OCI-LY7 (cell line): Measurements from ENCODE around the gene ATP5F1E. TPM values are rescaled to one million over a fixed set of nuclear protein-coding genes. Genes with fewer than 3 reads are reported as not detected.

ENCODE experiments used
- BruUV-seq: library from RNA; stranded (reverse); fragments of 400-500 nt; replicated peaks from 2 replicates; lab custom pipeline; 2021; lab: Mats Ljungman, UMichigan
- CTCF ChIA-PET: fragments of 300-600 bp; sonication (Branson Sonifier 250); formaldehyde crosslinking; loops from one replicate; lab custom pipeline; 2022; ENCODE audit warnings: antibody characterized with exemption; ENCODE audit not compliant: unreplicated experiment; lab: Charles Lee
- POLR2A ChIA-PET: fragments of 300-600 bp; sonication (Branson Sonifier 250); formaldehyde crosslinking; loops from one replicate; lab custom pipeline; 2022; ENCODE audit warnings: antibody characterized with exemption; lab: Charles Lee
- DNase-seq: peaks from one replicate; pipeline ENCODE4 v3.0.0-alpha.2; 2015; ENCODE audit warnings: low spot score
- H2AFZ ChIP-seq: fragments of 200-600 bp; sonication (generic), shearing (Covaris generic); 2 replicates; pipeline ENCODE4 v1.6.1; 2014; ENCODE audit warnings: mild to moderate bottlenecking, antibody characterized with exemption, low read length, moderate library complexity
- H3K27ac ChIP-seq: fragments of 200-600 bp; sonication (generic); 2 replicates; pipeline ENCODE4 v1.5.1; 2014; ENCODE audit warnings: mixed run types, low read depth, mild to moderate bottlenecking, moderate library complexity, low read length, inconsistent platforms; ENCODE audit not compliant: poor library complexity, severe bottlenecking
- H3K36me3 ChIP-seq: fragments of 200-600 bp; sonication (generic); 2 replicates; pipeline ENCODE4 v1.6.1; 2014; ENCODE audit warnings: mild to moderate bottlenecking, antibody characterized with exemption, low read length, moderate library complexity, mixed read lengths; ENCODE audit not compliant: insufficient read depth
- H3K4me1 ChIP-seq: fragments of 200-600 bp; sonication (generic); 2 replicates; pipeline ENCODE4 v1.5.1; 2014; ENCODE audit warnings: mild to moderate bottlenecking, low read length; ENCODE audit not compliant: insufficient read depth, poor library complexity, severe bottlenecking
- H3K4me2 ChIP-seq: fragments of 200-600 bp; sonication (generic); 2 replicates; pipeline ENCODE4 v1.6.1; 2014; ENCODE audit warnings: mild to moderate bottlenecking, low read length
- H3K4me3 ChIP-seq: fragments of 200-600 bp; sonication (generic); 2 replicates; pipeline ENCODE4 v1.5.1; 2014; ENCODE audit warnings: mild to moderate bottlenecking, low read depth, low read length; ENCODE audit not compliant: poor library complexity, severe bottlenecking
- H3K79me2 ChIP-seq: fragments of 200-600 bp; sonication (generic); 2 replicates; pipeline ENCODE4 v1.6.1; 2016; ENCODE audit warnings: low read depth, mild to moderate bottlenecking, low read length, moderate library complexity, mixed read lengths; ENCODE audit not compliant: insufficient read depth
- H3K9me2 ChIP-seq: fragments of 200-600 bp; sonication (generic); 2 replicates; pipeline ENCODE4 v1.6.1; 2016; ENCODE audit warnings: mild to moderate bottlenecking, low read length, mixed read lengths; ENCODE audit not compliant: insufficient read depth
- H3K9me3 ChIP-seq: fragments of 200-600 bp; sonication (generic); 2 replicates; pipeline ENCODE4 v1.6.1; 2014; ENCODE audit warnings: mild to moderate bottlenecking, mixed run types, low read length, mixed read lengths
- H4K20me1 ChIP-seq: fragments of 200-600 bp; sonication (generic); 2 replicates; pipeline ENCODE4 v1.6.1; 2014; ENCODE audit warnings: mild to moderate bottlenecking, antibody characterized with exemption, low read length, moderate library complexity, mixed read lengths; ENCODE audit not compliant: insufficient read depth
- EZH2phosphoT487 ChIP-seq: fragments of 200-600 bp; sonication (generic); IDR thresholded peaks from 2 replicates; pipeline ENCODE4 v1.6.1; 2018; ENCODE audit warnings: low read depth, borderline replicate concordance, mild to moderate bottlenecking, mixed run types, antibody characterized with exemption, low read length, moderate library complexity, mixed read lengths
- intact Hi-C: fragments of 100-400 bp; cut with micrococcal nuclease; formaldehyde crosslinking; loops from one replicate; pipeline ENCODE4 v1.10.0; 2022; ENCODE audit not compliant: unreplicated experiment
- total RNA-seq, 2 experiments: library from RNA; depleted of rRNA in 1 of 2; stranded (reverse); fragments of >200 nt in 1 of 2; shearing (Covaris generic) in 1 of 2; gene quantifications; 2 replicates each; pipeline ENCODE4 v1.2.3, GENCODE V29; 2014 to 2022
- TF ChIP-seq, protein P1 (sequence below): fragments of 200-600 bp; sonication (generic); conservative IDR thresholded peaks from 2 replicates; pipeline ENCODE4 v1.5.1; 2014; ENCODE audit warnings: mild to moderate bottlenecking, antibody characterized with exemption, low read length, moderate library complexity, mixed read lengths

Gene ATP5F1E
- total RNA-seq, 2 experiments from 2014 or later = 42.4 to 67.2 TPM

DNA sequence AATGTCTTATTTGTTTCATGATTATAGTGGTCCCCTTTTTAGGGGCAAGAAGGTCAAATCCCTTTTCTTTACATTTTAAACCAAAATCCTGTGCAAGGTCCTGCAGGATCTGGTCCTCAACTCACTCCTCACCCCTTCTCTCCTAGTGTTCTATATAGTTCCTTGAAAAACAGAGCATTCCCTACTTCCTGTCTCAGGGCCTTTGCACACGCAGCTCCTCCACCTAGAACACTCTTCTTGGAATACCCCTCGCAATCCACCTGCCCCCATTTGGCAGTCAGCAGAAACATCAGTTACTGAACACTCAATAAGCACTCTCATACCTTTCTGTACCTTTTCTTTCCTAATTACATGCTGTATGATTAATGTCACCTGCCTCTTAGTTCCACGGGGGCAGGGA is 3.2 kb upstream of the ATP5F1E start:
- Histone ChIP-seq H3K4me2 (no peak overlapping the region), H3K4me1 (peaks cover 49% of the 10 kb centered on the region), H3K36me3 (peaks cover 86% of the 10 kb centered on the region), H3K9me2 (no peaks in the 10 kb centered on the region), H3K9me3 (no peaks in the 10 kb centered on the region), H3K79me2 (peaks cover 64% of the 10 kb centered on the region), H4K20me1 (peaks cover 31% of the 10 kb centered on the region; the same call in 1 of the 2 replicates), H3K27ac (no peak overlapping the region), H2AFZ (no peak overlapping the region), H3K4me3 (no peak overlapping the region)
- no TSS peak for BruUV-seq
- POLR2A ChIA-PET = no interaction called here
- TF ChIP-seq EZH2phosphoT487 = no peak
- TF ChIP-seq, protein P1, sequence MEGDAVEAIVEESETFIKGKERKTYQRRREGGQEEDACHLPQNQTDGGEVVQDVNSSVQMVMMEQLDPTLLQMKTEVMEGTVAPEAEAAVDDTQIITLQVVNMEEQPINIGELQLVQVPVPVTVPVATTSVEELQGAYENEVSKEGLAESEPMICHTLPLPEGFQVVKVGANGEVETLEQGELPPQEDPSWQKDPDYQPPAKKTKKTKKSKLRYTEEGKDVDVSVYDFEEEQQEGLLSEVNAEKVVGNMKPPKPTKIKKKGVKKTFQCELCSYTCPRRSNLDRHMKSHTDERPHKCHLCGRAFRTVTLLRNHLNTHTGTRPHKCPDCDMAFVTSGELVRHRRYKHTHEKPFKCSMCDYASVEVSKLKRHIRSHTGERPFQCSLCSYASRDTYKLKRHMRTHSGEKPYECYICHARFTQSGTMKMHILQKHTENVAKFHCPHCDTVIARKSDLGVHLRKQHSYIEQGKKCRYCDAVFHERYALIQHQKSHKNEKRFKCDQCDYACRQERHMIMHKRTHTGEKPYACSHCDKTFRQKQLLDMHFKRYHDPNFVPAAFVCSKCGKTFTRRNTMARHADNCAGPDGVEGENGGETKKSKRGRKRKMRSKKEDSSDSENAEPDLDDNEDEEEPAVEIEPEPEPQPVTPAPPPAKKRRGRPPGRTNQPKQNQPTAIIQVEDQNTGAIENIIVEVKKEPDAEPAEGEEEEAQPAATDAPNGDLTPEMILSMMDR = no peak
- CTCF ChIA-PET = no interaction called here
- DNase-seq = no peak
- intact Hi-C loops = no loop called here

DNA sequence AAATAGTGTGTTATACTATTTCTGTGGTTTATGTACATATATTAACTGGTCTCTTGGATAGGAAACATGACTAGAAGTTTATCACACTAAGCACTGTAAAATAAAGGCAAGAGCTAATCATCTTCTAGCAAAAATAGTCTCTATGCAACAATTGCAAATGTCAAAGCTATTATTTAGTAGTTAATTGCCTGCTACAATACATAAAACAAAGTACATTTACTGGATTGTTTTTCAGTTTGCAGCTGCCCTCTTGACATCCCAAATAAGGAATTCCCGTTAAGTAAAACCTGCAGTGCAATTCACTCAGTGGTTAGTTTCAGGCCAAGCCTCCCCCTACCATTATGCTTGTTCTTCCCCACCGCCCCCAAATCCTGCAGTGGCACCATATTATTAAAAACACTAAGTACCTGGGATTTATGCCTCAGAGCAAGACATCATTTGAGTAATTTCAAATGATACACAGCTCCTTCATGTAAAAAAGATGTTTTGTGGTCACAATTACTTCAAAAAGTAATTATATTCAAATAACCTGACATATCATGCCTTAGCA is 1.6 kb upstream of the ATP5F1E start:
- BruUV-seq = no TSS peak
- H3K9me3 ChIP-seq = no peaks in the 10 kb centered on the region
- TF ChIP-seq, protein P1 = no peak
- TF ChIP-seq EZH2phosphoT487 = no peak
- intact Hi-C loops = loop anchor here (2.0 to 5.0 kb wide), 2 partner anchors 126 to 141 kb away; no protein-coding TSS in a partner anchor
- no peaks in the 10 kb centered on the region for H3K9me2 ChIP-seq
- no peak overlapping the region for H3K4me3 ChIP-seq
- peaks cover 64% of the 10 kb centered on the region for H3K79me2 ChIP-seq
- peaks cover 36% of the 10 kb centered on the region for H4K20me1 ChIP-seq
- POLR2A ChIA-PET = interaction anchor here (0.6 to 4.3 kb wide), 8 partner anchors 8 to 147 kb away, joined by 3 to 32 read pairs (median 4); partner anchors contain the start of gene PRELID3B
- H3K4me1 ChIP-seq = peaks cover 49% of the 10 kb centered on the region
- peak overlapping the region; percentile 4 for H3K27ac ChIP-seq
- no peak overlapping the region for H2AFZ ChIP-seq
- peak overlapping the region; percentile 73 for H3K4me2 ChIP-seq
- no peak for DNase-seq
- CTCF ChIA-PET = no interaction called here
- peaks cover 87% of the 10 kb centered on the region for H3K36me3 ChIP-seq

DNA sequence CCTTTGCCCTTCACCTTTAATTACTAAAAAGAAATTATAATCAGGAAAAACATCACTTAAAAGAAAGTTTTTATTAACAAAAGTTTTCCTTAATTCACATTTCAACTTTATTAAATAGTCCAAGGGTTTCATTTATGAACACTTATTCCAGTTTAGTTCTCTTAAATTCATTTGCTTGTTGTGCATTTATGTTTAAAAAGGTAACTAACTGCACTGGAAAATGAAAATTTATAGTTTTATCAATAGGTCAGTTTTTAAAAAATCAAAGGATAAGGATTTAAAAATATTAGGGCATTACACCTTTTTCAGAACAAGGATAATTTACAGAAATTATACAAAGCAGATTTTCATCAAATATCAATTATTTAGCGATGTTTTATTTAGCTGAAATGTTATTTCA is 958 bp upstream of the ATP5F1E start:
- no TSS peak for BruUV-seq
- H2AFZ ChIP-seq = no peak overlapping the region; the same call in 1 of the 2 replicates

More for the DNA sequence above, 958 bp upstream of the ATP5F1E start:
- TF ChIP-seq, protein P1 = no peak
- TF ChIP-seq EZH2phosphoT487 = no peak
- ChIA-PET CTCF (no interaction called here), POLR2A (interaction anchor here (0.8 to 4.3 kb wide), 7 partner anchors 8 to 132 kb away, joined by 3 to 32 read pairs (median 6); partner anchors contain the start of genes PRELID3B and TUBB1)
- peak overlapping the region; percentile 72 for H3K27ac ChIP-seq
- peaks cover 87% of the 10 kb centered on the region for H3K36me3 ChIP-seq
- no peaks in the 10 kb centered on the region for H3K9me3 ChIP-seq
- no peak for DNase-seq
- H3K4me3 ChIP-seq = peak overlapping the region; percentile 76
- peaks cover 49% of the 10 kb centered on the region for H3K4me1 ChIP-seq
- peaks cover 37% of the 10 kb centered on the region for H4K20me1 ChIP-seq
- H3K9me2 ChIP-seq = no peaks in the 10 kb centered on the region
- intact Hi-C loops = loop anchor here (2.0 to 5.0 kb wide), 2 partner anchors 126 to 140 kb away; no protein-coding TSS in a partner anchor
- H3K79me2 ChIP-seq = peaks cover 64% of the 10 kb centered on the region
- peak overlapping the region; percentile 73 for H3K4me2 ChIP-seq
